HG02938 (cell line): ENCODE measurements around the gene PDE6C.

Source experiments
- ATAC-seq: cut with Tn5 transposase; IDR thresholded peaks from one replicate; pipeline ENCODE4 v1.9.1; 2021; ENCODE audit warnings: mild to moderate bottlenecking, moderate library complexity; ENCODE audit not compliant: unreplicated experiment

The PDE6C gene

GRCh38 chr10:93593749-93594148 lies 18.6 kb upstream of the PDE6C start:
- ATAC-seq, result no peak

DNA sequence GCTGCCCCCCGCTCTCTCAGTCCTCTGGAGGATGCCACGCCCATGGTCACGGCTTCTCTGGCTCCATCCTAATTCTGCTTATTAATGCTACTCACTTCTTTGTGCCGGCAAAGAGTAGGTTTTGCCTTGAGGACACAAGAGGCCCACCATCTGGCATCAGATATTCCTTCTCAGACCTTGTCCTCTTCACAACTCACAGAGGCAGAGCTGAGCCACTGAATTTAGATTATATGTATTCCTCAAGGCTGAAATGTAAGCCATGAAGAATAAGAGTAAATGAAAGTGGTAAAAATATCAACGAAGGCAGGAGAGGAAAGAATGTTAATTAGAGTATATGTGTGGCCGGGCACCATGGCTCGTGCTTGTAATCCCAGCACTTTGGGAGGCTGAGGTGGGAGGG lies 17.8 kb upstream of the PDE6C start:
- no peak for ATAC-seq

DNA sequence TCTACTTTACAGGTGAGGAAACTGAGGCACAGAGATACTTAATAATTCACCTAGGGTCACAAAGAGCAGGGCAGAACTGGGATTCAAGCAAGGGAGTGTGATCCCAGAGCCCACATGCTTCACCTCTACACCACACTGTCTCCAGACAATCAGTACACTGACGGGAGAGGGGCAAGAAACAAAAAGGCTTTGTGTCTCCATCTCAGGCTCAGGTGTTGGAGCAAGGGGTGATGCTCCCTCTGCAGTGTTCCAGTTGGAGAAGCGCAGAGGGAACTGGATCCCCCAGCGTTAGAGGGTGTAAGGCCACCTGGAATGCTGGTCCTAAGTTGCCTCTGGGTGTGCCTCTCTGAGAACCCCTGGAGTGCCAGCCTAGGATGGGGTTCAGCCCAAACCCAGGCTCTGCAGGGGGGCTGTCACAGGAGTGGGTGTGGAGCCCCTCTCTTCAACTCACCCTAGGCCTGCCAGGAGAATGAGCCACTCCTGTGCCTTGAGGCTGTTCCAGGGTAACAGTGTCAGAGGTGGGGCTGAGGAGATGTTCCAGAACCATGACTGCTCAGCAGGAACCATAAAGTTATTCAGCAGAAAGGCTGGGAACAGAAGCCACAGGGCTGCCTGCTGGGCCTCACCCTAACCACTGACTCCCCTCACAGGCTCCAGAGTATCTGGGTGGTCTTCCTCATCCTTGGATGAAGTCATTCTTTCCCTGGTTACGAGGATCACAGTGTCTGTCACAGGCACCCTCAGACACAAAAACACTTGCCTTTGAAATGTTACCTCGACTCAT lies 16.8 kb upstream of the PDE6C start:
- ATAC-seq, result no peak

- ATAC-seq, result no peak
Measured at GRCh38 chr10:93596539-93596938, 15.8 kb upstream of the PDE6C start.

- ATAC-seq, result no peak
Measured at GRCh38 chr10:93597075-93597599, 15.2 kb upstream of the PDE6C start.

GRCh38 chr10:93598157-93598556 lies 14.2 kb upstream of the PDE6C start:
- ATAC-seq, result no peak

DNA sequence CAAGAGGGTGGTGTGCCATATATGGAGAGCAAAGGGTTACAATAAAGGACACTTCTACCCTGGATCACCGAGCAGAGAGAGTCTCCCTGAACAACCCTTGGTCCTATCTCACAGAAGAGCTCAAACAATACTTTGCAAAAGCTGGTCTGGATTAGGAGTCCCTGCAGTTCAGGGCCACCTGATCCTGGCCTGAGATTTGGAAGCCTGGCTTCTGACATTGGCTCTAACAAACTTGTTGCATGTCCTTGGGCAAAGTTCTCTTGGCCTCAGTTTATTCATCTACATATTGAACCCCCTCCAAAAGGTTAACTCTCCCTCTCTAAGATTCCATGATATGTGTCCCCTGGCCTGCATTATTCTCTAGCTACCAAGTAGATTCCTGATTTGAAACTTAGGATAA lies 13.0 kb upstream of the PDE6C start:
- ATAC-seq, result no peak

- ATAC-seq, result no peak
Measured at GRCh38 chr10:93599778-93600177, 12.6 kb upstream of the PDE6C start.

- no peak for ATAC-seq
Measured at GRCh38 chr10:93600446-93601145, 11.7 kb upstream of the PDE6C start.

GRCh38 chr10:93601146-93601773 lies 11.1 kb upstream of the PDE6C start, which contains the start of gene RBP4:
Gene RBP4 (minus strand): TSS chr10:93601235. CDS start chr10:93601028, 207 bp downstream.
- no peak for ATAC-seq

DNA sequence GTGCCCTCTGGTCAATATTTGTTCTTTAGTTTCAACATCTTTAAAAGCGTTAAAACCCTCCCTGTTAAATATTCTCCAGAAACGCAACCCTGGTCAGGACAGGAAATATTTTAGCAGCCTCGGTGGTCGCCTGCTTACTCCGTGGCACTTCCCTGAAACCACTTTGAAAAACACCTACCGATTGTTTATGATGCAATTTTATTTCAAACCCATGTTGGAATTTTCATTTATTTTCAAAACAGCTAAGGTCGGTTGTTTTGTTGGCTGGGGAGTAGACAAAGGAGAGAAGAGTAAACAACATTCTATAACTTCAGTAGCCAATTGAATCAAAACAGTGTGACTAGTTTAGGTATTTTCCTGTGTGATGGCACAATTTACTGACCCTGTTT lies 10.6 kb upstream of the PDE6C start:
- ATAC-seq, result no peak

DNA sequence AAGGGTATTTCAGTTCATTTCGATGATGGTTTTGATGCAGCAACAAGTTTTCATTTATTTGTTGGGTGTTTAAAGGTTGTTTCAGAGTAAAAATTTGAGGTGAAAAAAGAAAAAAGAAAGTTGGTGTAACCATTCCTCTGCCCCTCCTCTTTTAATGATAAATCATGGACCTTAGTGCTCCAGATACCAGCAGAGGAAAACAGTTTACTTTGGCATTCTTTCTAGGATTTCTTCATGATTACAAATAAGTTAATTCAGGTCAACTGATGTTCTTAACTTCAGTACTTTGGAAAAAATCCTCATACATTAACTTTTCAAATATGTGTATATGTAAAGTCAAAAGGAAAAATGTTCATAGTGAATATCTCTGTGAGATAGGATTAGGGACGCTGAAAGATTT lies 9.3 kb upstream of the PDE6C start:
- ATAC-seq, result no peak

DNA sequence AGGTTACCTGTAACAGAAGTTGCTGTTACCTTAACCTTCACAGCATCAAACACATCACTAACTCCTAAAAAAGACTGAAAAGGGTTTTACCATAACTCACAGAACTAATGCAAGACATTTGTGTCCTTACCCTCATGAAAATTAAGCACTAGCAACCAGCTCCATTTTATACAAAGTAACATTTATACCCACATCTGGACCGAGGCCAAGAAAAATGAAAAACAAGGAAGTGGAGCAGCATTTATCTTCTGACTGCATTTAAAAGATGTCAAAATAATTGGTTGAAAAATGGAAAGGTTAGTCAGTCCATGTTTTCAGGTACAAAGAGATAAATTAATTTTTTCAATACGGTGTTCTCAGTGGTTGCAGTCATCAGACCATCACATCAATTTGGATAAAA lies 8.2 kb upstream of the PDE6C start:
- no peak for ATAC-seq

DNA sequence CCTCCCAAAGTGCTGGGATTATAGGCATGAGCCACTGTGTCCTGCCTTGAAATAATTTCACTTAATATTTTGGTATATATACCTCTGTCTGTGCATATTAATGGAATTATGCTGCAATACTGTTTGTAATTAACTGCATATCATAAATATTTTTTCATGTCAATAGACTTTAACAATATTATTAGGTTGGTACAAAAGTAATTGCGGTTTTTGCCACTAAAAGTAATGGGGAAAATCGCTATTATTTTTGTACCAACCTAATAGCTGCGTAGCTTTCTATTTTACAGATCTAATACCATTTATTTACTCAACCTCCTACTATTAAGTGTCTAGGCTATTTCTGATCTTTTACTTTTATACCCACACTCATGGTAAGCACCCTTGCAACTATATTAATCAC lies 3.9 kb upstream of the PDE6C start:
- ATAC-seq, result no peak

DNA sequence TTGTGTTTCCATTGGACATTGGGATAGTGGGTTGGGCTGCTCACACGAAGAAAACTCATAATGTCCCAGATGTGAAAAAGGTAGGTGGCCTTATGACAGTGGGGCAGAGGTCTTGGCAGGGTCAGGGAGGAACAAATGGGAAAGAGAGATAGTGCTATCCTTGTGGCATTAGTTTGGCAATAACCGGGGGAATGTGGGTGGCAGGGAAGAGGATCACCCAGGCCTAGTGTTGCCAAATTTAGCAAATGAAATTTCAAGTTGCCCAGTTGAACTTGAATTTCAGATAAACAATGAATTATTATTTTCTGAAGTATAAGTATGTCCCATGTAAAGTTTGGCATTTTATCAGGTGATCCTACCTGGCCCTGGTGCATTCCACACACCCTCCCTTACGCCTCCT lies 789 bp downstream of the PDE6C start:
- no peak for ATAC-seq

DNA sequence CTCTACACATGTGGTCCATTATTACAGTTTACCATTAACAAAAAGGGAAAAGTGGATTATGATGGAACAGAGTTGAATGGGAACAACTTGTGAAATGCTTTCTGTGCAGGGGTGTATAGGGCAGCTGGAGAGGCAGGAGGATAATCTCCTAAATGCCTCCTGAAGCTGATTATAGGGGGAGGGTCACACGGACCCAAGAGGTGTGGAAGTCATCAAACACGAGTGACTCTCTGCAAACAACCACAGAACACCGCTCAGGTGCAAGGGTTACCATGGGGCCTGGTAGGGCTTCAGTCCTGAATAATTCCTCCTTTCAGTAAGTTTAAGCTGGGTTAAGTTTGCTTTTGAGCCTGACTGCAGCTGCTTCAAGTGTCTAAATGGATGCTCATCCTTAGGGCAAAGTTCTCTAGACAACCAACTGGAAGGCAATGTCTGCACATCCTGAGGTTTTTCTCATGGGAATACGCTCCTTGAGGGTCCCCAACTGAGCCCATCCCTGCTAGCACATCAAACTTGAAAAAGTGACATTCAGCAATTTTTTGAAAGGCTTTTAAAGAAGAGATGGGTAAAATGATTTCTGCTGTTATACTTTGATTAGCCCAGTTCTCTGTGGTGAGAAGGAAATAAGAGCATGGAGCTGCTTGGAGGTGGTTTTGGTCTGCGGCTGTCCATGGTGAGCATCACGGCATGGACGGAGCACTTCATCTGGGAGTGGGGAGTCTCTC lies 1.9 kb downstream of the PDE6C start:
- no peak for ATAC-seq

DNA sequence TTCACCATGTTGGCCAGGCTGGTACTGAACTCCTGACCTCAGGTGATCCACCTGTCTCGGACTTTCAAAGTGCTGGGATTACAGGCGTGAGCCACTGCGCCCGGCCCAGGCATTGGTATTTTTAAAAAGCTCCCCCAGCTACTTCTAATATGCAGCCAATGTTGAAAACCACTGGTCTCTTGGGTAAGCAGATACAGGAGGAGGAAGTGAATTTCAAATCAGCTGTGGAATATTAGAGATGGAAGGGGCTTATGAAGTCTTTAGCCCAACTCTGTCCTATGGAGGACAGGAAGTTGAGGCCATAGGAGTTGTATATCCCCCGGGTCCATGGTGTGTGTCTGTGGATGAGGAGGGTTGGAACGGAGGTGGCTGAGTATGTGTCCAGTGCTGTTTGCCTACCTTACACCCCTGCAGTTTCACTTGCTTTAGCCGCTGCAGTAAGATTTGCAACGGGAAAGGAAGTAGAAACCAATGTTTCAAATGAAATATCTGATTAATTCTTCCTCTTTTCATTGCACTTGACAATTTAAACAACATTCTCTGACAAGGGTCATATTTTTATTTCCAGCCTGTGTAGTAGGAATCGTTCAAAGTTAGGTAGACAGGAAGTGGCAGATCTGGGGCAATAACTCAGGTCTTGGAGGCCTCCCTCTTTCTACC lies 3.4 kb downstream of the PDE6C start:
- no peak for ATAC-seq

GRCh38 chr10:93620925-93621324 lies 8.6 kb downstream of the PDE6C start:
- ATAC-seq, result no peak

GRCh38 chr10:93622942-93623341 lies 10.6 kb downstream of the PDE6C start:
- ATAC-seq, result no peak

- ATAC-seq, result no peak
Measured at GRCh38 chr10:93628858-93629257, 16.5 kb downstream of the PDE6C start.
